Thyroid gland (tissue), 4 donors: ENCODE data around the gene MGMT.

Experiments used
- POLR2A ChIP-seq, 2 donors: fragments of 450-650 bp; IDR thresholded peaks; one replicate each; pipeline ENCODE4 v1.6.1; 2017; ENCODE audit warnings: antibody characterized with exemption in 2 of 2, mild to moderate bottlenecking in 2 of 2, moderate library complexity in 1 of 2
- TF ChIP-seq, protein P1 (sequence below), 6 experiments: fragments of 200-600 bp in 3 of 6; fragments of 450-650 bp in 3 of 6; sonication (generic) in 3 of 6; IDR thresholded peaks; one replicate each; pipeline ENCODE4 v1.5.1; 2016 to 2019; ENCODE audit warnings: antibody characterized with exemption in 6 of 6, mild to moderate bottlenecking in 2 of 6, inconsistent platforms in 1 of 6, moderate library complexity in 1 of 6

- TF ChIP-seq, protein P1, sequence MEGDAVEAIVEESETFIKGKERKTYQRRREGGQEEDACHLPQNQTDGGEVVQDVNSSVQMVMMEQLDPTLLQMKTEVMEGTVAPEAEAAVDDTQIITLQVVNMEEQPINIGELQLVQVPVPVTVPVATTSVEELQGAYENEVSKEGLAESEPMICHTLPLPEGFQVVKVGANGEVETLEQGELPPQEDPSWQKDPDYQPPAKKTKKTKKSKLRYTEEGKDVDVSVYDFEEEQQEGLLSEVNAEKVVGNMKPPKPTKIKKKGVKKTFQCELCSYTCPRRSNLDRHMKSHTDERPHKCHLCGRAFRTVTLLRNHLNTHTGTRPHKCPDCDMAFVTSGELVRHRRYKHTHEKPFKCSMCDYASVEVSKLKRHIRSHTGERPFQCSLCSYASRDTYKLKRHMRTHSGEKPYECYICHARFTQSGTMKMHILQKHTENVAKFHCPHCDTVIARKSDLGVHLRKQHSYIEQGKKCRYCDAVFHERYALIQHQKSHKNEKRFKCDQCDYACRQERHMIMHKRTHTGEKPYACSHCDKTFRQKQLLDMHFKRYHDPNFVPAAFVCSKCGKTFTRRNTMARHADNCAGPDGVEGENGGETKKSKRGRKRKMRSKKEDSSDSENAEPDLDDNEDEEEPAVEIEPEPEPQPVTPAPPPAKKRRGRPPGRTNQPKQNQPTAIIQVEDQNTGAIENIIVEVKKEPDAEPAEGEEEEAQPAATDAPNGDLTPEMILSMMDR (IDR thresholded peaks at IDR 0.05), result no peak
- TF ChIP-seq POLR2A (IDR thresholded peaks at IDR 0.05), result no peak
Observed at GRCh38 chr10:129612481-129613109, 145.6 kb downstream of the MGMT start.
